Muscle of leg (tissue), 11 donors: ENCODE measurements around the gene FOXI1. TPM values are rescaled to one million over a fixed set of nuclear protein-coding genes. Genes with fewer than 3 reads are reported as not detected.

Experiments used
- DNase-seq: peaks from one replicate; pipeline ENCODE4 v3.0.0; 2013
- H3K27ac ChIP-seq: one replicate; pipeline ENCODE4 v1.5.1; 2013; ENCODE audit warnings: mild to moderate bottlenecking, low read length, control low read depth
- H3K27me3 ChIP-seq: one replicate; pipeline ENCODE4 v1.6.1; 2013; ENCODE audit warnings: low read length; ENCODE audit not compliant: control insufficient read depth, insufficient read depth
- H3K36me3 ChIP-seq: one replicate; pipeline ENCODE4 v1.6.1; 2013; ENCODE audit warnings: low read length; ENCODE audit not compliant: control insufficient read depth, insufficient read depth
- H3K4me1 ChIP-seq: one replicate; pipeline ENCODE4 v1.6.1; 2013; ENCODE audit warnings: low read length; ENCODE audit not compliant: control insufficient read depth, insufficient read depth
- H3K4me3 ChIP-seq: one replicate; pipeline ENCODE4 v1.5.1; 2013; ENCODE audit warnings: low read length, control low read depth
- H3K9me3 ChIP-seq: replicated peaks from 2 replicates; pipeline ENCODE4 v1.6.1; 2013; ENCODE audit warnings: low read depth, low read length; ENCODE audit not compliant: control insufficient read depth
- WGBS: methylation state at CpG from one replicate; pipeline ENCODE4 v1.1.5; 2013; ENCODE audit warnings: missing lambda C conversion rate; ENCODE audit not compliant: insufficient coverage; 5-methylcytosine and 5-hydroxymethylcytosine counted together
- polyA plus RNA-seq, 8 donors: library from polyadenylated mRNA; unstranded; fragments of 120-200 nt; gene quantifications; one replicate each; pipeline versions ENCODE4 v1.2.1 to v1.2.3, GENCODE V29; 2013; ENCODE audit warnings: inconsistent platforms in 1 of 8, low replicate concordance in 1 of 8; ENCODE audit not compliant: insufficient read length in 8 of 8, insufficient read depth in 1 of 8
- total RNA-seq: library from RNA; stranded (reverse); fragments of 120-200 nt; gene quantifications from one replicate; pipeline ENCODE4 v1.2.4, GENCODE V29; 2013

Gene FOXI1
- total and polyA plus RNA-seq, 9 donors, result not detected

GRCh38 chr5:170120576-170120975, 14.9 kb downstream of the FOXI1 start:
- no peak overlapping the region for H3K27ac ChIP-seq
- H3K27me3 ChIP-seq, result no peaks in the 10 kb centered on the region
- no peaks in the 10 kb centered on the region for H3K9me3 ChIP-seq
- H3K4me3 ChIP-seq, result no peak overlapping the region
- no peaks in the 10 kb centered on the region for H3K4me1 ChIP-seq
- no peak for DNase-seq
- no peaks in the 10 kb centered on the region for H3K36me3 ChIP-seq
- WGBS, result no CpG with 5 or more reads among the region's 2 CpGs

GRCh38 chr5:170121321-170121720, 15.6 kb downstream of the FOXI1 start:
- no peaks in the 10 kb centered on the region for H3K4me1 ChIP-seq
- peaks cover 5% of the 10 kb centered on the region for H3K9me3 ChIP-seq
- H3K27me3 ChIP-seq, result no peaks in the 10 kb centered on the region
- DNase-seq, result no peak
- H3K27ac ChIP-seq, result no peak overlapping the region
- WGBS, result 63% methylated on average over 4 of the region's 7 CpGs
- H3K36me3 ChIP-seq, result no peaks in the 10 kb centered on the region
- no peak overlapping the region for H3K4me3 ChIP-seq

DNA sequence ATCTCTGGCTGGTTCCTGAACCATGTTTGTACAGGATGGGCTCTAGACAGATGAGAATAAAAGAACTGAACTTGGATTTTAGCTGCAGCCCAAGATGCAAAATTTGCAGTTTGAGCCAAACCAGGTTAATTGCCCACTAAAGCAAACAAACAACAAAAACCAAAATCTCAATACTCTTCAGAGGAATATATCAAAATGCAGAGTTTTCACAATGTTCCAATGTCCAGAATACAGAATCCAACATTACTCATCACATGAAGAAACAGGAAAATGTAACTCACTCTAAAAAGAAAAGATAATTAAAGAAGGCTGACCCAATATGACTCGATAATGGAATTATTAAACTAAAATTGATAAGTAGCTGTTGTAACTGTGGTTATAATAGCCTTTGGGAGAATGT, 20.4 kb downstream of the FOXI1 start:
- WGBS, result no CpG with 5 or more reads among the region's 1 CpG
- Histone ChIP-seq H3K4me1 (no peaks in the 10 kb centered on the region), H3K9me3 (peaks cover 8% of the 10 kb centered on the region), H3K4me3 (no peak overlapping the region), H3K27me3 (no peaks in the 10 kb centered on the region), H3K27ac (no peak overlapping the region), H3K36me3 (no peaks in the 10 kb centered on the region)
- no peak for DNase-seq

DNA sequence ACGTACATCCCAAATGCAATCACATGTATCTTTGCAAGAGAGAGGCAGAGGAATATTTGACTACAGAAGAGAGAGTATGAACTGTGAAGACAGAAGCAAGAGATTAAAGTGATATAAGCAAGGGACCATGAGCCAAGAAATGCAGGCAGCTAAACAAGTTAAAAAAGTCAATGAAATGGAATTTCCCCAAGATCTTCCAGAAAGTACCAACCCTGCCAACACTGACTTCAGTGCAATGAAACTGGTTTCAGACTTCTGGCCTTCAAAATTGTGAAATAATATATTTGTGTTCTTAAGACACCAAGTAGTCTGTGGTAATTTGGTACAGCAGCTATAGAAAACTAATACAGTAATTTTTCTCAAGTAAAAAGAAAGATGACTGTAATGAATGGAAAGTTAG, 20.9 kb downstream of the FOXI1 start:
- WGBS, result no CpG with 5 or more reads among the region's 1 CpG
- no peaks in the 10 kb centered on the region for H3K4me1 ChIP-seq
- no peaks in the 10 kb centered on the region for H3K27me3 ChIP-seq
- DNase-seq, result no peak
- peaks cover 8% of the 10 kb centered on the region for H3K9me3 ChIP-seq
- no peak overlapping the region for H3K27ac ChIP-seq
- no peak overlapping the region for H3K4me3 ChIP-seq
- H3K36me3 ChIP-seq, result no peaks in the 10 kb centered on the region

- Histone ChIP-seq H3K9me3 (peaks cover 3% of the 10 kb centered on the region), H3K27ac (no peak overlapping the region), H3K27me3 (no peaks in the 10 kb centered on the region), H3K36me3 (no peaks in the 10 kb centered on the region), H3K4me3 (no peak overlapping the region), H3K4me1 (no peaks in the 10 kb centered on the region)
- WGBS, result 55% methylated on average over 1 of the region's 3 CpGs
- no peak for DNase-seq
Observed at GRCh38 chr5:170131235-170131634, 25.5 kb downstream of the FOXI1 start.

- H3K27me3 ChIP-seq, result no peaks in the 10 kb centered on the region
- H3K4me3 ChIP-seq, result no peak overlapping the region
- no peak for DNase-seq
- no peak overlapping the region for H3K27ac ChIP-seq
- WGBS, result 75% methylated on average over 3 of the region's 4 CpGs
- no peaks in the 10 kb centered on the region for H3K9me3 ChIP-seq
- no peaks in the 10 kb centered on the region for H3K36me3 ChIP-seq
- H3K4me1 ChIP-seq, result no peaks in the 10 kb centered on the region
Observed at GRCh38 chr5:170132269-170132975, 26.7 kb downstream of the FOXI1 start.

DNA sequence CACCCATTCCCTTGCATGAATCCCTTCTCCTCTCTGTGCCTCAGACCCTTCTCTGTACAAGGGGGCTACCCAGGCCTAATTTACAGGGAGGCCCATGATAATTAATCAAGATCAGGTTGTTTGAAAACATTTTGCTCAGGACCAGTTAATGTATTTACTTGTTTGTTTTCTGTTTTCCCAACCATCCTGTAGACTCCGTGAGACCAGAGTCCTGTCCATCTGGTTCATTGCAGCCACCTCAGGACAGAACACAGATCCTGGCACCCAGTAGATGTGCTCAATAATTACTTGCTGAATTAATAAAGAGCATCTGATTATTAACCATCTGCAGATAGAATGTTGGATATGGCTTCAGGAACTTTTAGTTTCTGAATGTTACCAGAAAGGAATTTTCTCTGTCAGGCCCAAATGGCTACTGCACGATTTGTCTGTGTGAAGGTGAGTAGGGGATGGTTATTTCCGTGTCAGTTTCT, 27.3 kb downstream of the FOXI1 start:
- Histone ChIP-seq H3K9me3 (no peaks in the 10 kb centered on the region), H3K4me3 (no peak overlapping the region), H3K27ac (no peak overlapping the region), H3K27me3 (no peaks in the 10 kb centered on the region), H3K4me1 (no peaks in the 10 kb centered on the region), H3K36me3 (no peaks in the 10 kb centered on the region)
- no peak for DNase-seq
- 100% methylated on average over 1 of the region's 3 CpGs for WGBS

DNA sequence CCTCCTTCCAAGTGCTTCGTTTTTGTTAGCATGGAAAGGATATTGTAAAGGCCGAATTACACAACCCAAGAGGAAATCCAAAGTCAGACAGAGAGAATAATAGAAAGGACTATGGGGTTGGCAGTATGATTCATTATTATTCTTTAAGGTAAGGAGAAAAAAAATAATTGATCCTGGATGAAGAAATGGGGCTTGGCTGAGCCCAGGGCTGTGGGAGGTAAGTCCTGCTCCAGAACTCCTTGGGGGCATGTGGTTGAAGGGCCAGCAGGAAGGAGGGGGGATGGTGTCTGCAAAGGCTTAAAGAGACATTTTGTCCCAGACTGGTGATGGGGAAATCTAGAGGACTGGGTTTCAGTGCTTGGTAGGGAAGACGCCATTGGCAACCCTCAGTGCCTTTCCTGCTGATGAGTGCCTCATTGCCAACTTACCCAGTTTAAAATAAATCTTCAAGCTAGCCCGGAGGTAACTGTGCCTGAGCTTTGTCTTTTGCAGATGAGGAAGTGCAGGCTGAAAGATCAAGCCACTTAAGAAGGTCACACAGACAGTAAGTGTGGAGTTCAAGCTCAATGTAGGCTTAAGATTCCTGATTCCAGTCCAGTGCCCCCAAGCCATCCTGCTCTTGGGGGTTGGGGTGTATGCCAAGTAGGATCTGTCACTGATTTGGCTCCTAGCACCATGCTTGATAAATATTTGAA, 30.2 kb downstream of the FOXI1 start:
- Histone ChIP-seq H3K9me3 (no peaks in the 10 kb centered on the region), H3K4me1 (no peaks in the 10 kb centered on the region), H3K4me3 (no peak overlapping the region), H3K36me3 (no peaks in the 10 kb centered on the region), H3K27ac (no peak overlapping the region), H3K27me3 (no peaks in the 10 kb centered on the region)
- no peak for DNase-seq
- WGBS, result 60% methylated on average over 2 of the region's 4 CpGs

GRCh38 chr5:170136506-170136905, 30.8 kb downstream of the FOXI1 start:
- no peaks in the 10 kb centered on the region for H3K27me3 ChIP-seq
- no peak for DNase-seq
- no peak overlapping the region for H3K27ac ChIP-seq
- H3K9me3 ChIP-seq, result no peaks in the 10 kb centered on the region
- H3K4me1 ChIP-seq, result no peaks in the 10 kb centered on the region
- no peak overlapping the region for H3K4me3 ChIP-seq
- WGBS, result 67% methylated on average over 1 of the region's 3 CpGs
- H3K36me3 ChIP-seq, result no peaks in the 10 kb centered on the region

DNA sequence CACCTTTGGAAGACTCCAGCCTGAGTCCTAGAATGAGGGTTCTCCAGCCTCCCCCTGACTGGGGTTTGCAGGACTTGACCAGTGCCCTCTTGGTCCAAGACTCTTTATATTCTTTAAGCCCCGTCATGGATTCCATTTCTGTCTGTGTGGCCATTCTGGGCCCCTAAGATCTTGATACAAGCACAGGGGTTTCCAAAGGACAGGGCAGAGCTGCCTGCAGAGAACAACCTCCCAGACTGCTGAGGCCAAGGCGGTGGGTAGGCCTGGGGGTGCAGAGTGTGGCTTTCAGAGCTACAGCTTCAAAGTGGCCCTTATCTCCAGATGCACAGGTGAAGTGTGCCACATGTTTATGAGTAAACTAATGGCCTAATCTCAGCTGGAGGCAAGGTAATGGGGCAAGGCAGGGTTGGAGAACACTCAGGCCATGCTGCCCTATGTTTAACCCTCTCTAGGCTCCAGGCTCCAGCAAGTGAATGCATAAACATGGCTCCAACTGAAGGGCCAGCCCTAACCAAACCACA, 32.1 kb downstream of the FOXI1 start:
- H3K27ac ChIP-seq, result no peak overlapping the region
- no peaks in the 10 kb centered on the region for H3K27me3 ChIP-seq
- WGBS, result 63% methylated on average over 2 of the region's 2 CpGs
- no peak for DNase-seq
- H3K4me3 ChIP-seq, result no peak overlapping the region
- H3K4me1 ChIP-seq, result no peaks in the 10 kb centered on the region
- no peaks in the 10 kb centered on the region for H3K36me3 ChIP-seq
- no peaks in the 10 kb centered on the region for H3K9me3 ChIP-seq
